NCI-H2081 (cell line): ENCODE data around the gene RERE.

Experiments
- DNase-seq, 2 experiments: peaks; one replicate each; lab custom pipeline; 2025; lab: John Stamatoyannopoulos, UW

Gene RERE

GRCh38 chr1:8667869-8668594 is 149.4 kb downstream of the RERE start:
- DNase-seq = no peak

GRCh38 chr1:8666389-8667167 is 150.9 kb downstream of the RERE start:
- peak in 1 of 2 experiments; percentile 74 for DNase-seq

- DNase-seq = no peak
These were observed 151.6 kb downstream of the RERE start for GRCh38 chr1:8665833-8666232.

GRCh38 chr1:8664887-8665286 is 152.6 kb downstream of the RERE start:
- no peak for DNase-seq

- DNase-seq = no peak
These were observed 153.5 kb downstream of the RERE start for GRCh38 chr1:8663915-8664329.

DNA sequence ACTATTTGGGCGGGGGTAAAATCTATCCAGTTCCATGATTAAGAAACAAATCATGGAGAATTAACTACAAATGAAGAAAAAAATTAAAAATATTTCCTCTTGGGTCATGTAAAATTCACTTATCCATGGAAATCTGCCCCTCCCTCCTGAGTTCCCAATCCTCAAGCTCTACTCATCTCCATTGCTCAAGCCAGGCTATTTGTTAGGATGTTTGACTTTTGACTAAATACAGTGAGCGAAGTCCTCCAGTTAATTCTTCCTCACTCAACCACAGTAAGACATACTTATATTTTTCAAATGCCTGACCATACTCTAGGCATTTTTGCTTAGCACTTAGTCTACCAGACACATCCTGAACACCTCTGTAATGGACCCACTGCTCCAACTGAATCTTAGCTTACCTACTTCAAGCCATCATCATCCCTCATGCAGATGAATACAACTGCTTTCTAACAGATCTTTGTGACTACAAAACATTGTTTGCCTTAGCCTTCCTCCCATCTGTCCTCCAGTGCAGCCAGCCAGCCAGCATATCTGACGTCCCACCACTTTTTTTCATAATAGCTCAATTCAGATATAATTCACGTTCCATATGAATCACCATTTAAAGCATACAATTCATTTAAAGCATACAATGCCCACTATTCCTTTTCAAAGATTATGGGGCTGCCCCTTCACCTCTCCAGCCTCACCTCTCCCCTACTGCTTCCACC is 154.2 kb downstream of the RERE start:
- no peak for DNase-seq

- no peak for DNase-seq
These were observed 154.9 kb downstream of the RERE start for GRCh38 chr1:8662380-8663072.

GRCh38 chr1:8661185-8662110 is 156.0 kb downstream of the RERE start:
- no peak for DNase-seq

DNA sequence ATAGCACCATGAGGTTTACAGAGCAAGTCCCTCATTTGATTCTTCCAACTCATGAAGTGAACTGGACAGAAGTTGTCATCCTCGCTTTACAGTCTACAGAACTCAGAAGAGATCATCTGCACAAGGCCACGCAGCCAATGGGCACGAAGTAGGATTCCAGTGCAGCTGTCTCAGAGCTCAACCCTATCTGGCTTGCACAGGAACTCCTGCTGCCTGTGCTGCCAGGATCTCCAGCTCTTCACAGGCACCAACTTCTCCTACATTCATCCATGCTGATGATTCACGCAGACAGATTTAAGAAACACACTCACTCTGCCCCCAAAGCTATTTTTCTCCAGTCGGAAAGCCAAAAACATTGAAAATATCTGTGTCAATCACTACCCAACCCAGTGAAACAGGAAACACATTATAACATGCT is 157.0 kb downstream of the RERE start:
- DNase-seq = no peak

- DNase-seq = no peak
These were observed 157.8 kb downstream of the RERE start for GRCh38 chr1:8659593-8659992.

DNA sequence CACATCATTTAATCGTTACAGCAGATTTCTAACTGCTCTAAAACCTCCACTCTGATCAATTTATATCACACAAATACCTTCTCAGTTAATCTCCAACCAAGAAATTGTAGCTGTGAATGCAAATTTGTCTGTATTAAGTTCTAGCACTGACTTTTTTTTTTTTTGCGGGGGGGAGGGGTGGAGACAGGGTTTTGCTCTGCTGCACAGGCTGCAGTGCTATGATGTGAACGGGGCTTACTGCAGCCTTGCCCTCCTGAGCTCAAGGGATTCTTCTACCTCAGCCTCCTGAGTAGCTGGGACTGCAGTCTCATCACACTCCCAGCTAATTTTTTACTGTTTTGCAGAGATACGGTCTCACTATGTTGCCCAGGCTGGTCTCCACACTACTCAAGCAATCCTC is 163.6 kb downstream of the RERE start:
- no peak for DNase-seq

- DNase-seq = no peak
These were observed 164.9 kb downstream of the RERE start for GRCh38 chr1:8652467-8653046.

DNA sequence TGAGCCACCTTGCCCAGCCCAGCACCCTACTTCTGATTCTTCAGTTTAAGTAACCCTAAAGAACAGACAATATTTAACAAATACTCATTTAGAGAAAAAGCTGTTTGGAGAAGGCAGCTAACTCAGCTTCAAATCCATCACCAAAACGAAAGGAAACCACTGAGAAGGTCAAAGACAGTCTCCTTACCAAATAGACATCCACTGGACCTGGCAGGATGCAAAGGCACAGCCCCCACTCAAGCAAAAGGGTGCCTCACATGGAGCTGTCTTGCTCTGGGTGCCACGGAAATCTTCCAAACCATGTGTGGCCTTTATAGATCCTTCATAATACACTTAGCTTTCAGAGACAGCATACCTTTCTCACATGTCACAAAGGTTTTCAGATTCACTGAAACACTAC is 165.5 kb downstream of the RERE start:
- no peak for DNase-seq

DNA sequence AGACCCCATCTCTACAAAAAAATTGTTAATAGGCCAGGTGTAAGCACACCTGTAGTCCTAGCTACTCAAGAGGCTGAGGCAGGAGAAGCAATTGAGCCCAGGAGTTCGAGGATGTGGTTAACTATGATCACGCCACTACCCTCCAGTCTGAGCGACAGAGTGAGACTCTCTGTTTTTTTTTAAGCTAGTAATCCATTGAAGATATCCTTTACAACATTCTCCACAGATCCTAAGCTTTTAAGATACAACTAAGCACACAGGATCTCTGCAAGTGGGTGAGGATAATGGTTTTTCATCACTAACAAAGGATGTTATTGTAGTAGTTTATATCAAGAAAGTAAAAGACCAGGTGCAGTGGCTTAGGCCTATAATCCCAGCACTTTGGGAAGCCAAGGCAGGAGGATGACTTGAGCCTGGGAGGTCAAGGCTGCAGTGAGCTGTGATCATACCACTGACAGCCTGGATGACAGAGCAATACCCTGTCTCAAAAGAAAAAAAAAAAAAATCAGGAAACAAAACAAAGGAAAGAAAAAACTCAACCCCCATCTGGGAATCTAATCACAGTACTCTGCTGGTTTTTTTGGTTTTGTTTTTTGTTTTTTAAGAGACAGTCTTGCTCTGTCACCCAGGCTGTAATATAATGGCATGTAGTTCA is 166.1 kb downstream of the RERE start:
- DNase-seq = no peak

DNA sequence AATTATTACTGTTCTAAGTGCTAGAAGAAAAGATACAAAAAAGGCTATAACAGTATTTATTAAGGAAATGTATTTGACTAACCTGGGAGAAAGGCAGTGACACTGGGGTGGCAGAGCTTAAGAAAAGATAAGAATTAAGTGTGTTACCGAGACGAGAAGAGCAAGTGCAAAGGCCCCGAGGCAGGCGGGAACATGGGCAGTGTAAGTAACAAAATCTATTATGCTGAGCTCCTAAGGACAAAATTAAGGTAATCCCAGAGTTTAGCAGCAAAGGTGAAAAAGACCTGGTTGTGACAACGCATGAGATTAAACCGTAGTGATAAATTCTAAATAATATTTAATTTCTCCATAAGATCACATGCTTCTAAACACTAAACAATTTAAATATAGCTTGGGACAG is 167.6 kb downstream of the RERE start:
- no peak for DNase-seq

DNA sequence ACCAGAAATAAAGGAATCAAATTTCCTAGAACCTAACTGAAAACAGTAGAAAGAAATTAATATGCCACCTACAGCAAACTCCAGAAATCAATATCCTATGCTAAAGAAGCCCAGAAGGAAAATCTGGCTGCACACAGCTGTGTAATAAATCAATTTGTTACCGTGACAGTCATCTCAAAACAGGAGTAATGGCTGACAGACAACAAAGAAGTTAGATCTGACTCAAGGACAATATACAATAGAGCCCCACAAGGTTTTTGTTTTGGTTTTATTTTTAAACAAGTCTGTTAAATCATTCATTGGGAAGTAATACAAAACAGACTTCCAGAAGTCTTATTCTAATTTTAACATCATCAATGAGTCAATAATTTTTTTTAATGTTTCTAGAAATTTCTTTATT is 168.4 kb downstream of the RERE start:
- no peak for DNase-seq

DNA sequence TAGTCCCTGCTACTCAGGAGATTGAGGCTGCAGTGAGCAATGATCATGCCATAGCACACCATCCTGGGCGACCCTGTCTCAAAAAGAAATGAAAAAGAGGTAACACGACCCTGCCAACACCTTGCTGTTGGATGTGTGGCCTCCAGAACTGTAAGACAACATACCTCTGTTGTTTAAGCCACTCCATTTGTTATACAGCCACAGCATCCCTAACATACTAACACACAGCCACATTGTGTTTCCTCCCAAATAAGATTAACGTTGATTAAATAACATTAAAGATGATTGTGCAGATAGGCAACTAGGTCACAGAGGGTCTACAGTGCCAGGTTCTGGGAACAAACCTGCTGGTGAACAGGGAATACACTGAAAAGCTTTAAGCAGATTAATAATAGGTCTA is 170.4 kb downstream of the RERE start:
- no peak for DNase-seq

GRCh38 chr1:8646189-8646588 is 171.3 kb downstream of the RERE start:
- DNase-seq = no peak

- peak; percentile 35 to 82 for DNase-seq
These were observed 173.6 kb downstream of the RERE start for GRCh38 chr1:8643542-8644536.
